ENCODE results near the gene RNF7.

DNA sequence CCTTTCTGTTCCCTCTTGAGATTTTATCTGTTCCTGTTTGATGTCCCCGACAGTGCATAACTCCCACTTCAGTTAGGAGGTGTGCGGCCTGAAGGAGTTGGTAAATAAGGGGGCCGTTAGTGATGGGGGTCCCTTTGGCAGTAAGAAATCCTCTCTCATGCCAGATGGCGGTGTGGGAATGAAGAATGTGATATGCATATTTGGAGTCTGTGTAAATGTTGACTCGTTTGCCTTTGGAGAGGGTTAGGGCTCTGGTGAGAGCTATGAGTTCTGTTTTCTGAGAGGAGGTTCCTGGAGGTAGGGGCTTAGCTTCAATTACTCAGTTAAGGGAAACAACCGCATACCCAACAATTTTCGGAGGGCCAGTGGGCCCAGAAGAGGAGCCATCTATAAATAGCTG, 38.8 kb upstream of the RNF7 start:
- TF ChIP-seq, protein P1, sequence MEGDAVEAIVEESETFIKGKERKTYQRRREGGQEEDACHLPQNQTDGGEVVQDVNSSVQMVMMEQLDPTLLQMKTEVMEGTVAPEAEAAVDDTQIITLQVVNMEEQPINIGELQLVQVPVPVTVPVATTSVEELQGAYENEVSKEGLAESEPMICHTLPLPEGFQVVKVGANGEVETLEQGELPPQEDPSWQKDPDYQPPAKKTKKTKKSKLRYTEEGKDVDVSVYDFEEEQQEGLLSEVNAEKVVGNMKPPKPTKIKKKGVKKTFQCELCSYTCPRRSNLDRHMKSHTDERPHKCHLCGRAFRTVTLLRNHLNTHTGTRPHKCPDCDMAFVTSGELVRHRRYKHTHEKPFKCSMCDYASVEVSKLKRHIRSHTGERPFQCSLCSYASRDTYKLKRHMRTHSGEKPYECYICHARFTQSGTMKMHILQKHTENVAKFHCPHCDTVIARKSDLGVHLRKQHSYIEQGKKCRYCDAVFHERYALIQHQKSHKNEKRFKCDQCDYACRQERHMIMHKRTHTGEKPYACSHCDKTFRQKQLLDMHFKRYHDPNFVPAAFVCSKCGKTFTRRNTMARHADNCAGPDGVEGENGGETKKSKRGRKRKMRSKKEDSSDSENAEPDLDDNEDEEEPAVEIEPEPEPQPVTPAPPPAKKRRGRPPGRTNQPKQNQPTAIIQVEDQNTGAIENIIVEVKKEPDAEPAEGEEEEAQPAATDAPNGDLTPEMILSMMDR (IDR thresholded peaks at IDR 0.05; ENCODE audit: low read length) = no peak
- TF ChIP-seq EZH2 (IDR thresholded peaks at IDR 0.05; ENCODE audit: borderline replicate concordance, low read length) = no peak

Measured in OCI-LY1 (cell line).